Natural killer cell (primary cell): ENCODE results near the gene RNF167. TPM values are rescaled to one million over a fixed set of nuclear protein-coding genes. Genes with fewer than 3 reads are reported as not detected.

Experiments
- ATAC-seq, 3 donors: fragments of 150-1000 bp in 2 of 3; fragments of 200-7000 bp in 1 of 3; cut with Tn5 transposase; 1 replicate in 1 of 3; 2 replicates in 2 of 3; pipeline ENCODE4 v1.10.0; 2021; ENCODE audit warnings: mild to moderate bottlenecking in 2 of 3, moderate library complexity in 2 of 3
- DNase-seq, 2 donors: peaks; one replicate each; pipeline versions ENCODE4 v3.0.0 to v3.0.0-alpha.2; 2013 to 2021; ENCODE audit warnings: mixed read lengths in 1 of 2
- H3K27ac ChIP-seq: one replicate; pipeline ENCODE4 v1.5.1; 2013; ENCODE audit warnings: mild to moderate bottlenecking, low read length
- H3K27me3 ChIP-seq: one replicate; pipeline ENCODE4 v1.6.1; 2013; ENCODE audit warnings: low read length; ENCODE audit not compliant: control insufficient read depth, insufficient read depth
- H3K36me3 ChIP-seq: one replicate; pipeline ENCODE4 v1.6.1; 2013; ENCODE audit warnings: low read length; ENCODE audit not compliant: control insufficient read depth, insufficient read depth
- H3K4me1 ChIP-seq: one replicate; pipeline ENCODE4 v1.6.1; 2013; ENCODE audit warnings: low read length; ENCODE audit not compliant: control insufficient read depth, insufficient read depth
- H3K4me3 ChIP-seq: one replicate; pipeline ENCODE4 v1.5.1; 2013; ENCODE audit warnings: low read length
- H3K9me3 ChIP-seq: one replicate; pipeline ENCODE4 v1.6.1; 2013; ENCODE audit warnings: low read length; ENCODE audit not compliant: control insufficient read depth, insufficient read depth
- H3K27ac Mint-ChIP-seq, 2 donors: one replicate each; pipeline ENCODE4 v1.8.0; 2022; ENCODE audit warnings: mild to moderate bottlenecking in 2 of 2, mixed read lengths in 2 of 2, moderate library complexity in 1 of 2
- H3K27me3 Mint-ChIP-seq, 2 donors: one replicate each; pipeline ENCODE4 v1.8.0; 2022; ENCODE audit warnings: low read depth in 2 of 2, mixed read lengths in 2 of 2
- H3K36me3 Mint-ChIP-seq: one replicate; pipeline ENCODE4 v1.8.0; 2022; ENCODE audit warnings: mixed read lengths
- H3K4me1 Mint-ChIP-seq, 2 donors: one replicate each; pipeline ENCODE4 v1.8.0; 2022; ENCODE audit warnings: mixed read lengths in 2 of 2
- H3K4me3 Mint-ChIP-seq: one replicate; pipeline ENCODE4 v1.8.0; 2022; ENCODE audit warnings: mild to moderate bottlenecking, moderate library complexity, mixed read lengths
- H3K9me3 Mint-ChIP-seq, 2 donors: one replicate each; pipeline ENCODE4 v1.8.0; 2022; ENCODE audit warnings: mixed read lengths in 2 of 2
- CTCF ChIP-seq: fragments of 200-600 bp; IDR thresholded peaks from one replicate; pipeline ENCODE4 v1.8.0; 2022; ENCODE audit warnings: antibody characterized with exemption
- whole genome bisulfite sequencing: methylation state at CpG from one replicate; pipeline ENCODE4 v1.1.7; 2013; ENCODE audit warnings: missing lambda C conversion rate; ENCODE audit not compliant: insufficient coverage; 5-methylcytosine and 5-hydroxymethylcytosine counted together
- intact Hi-C: fragments of 100-400 bp; cut with micrococcal nuclease; formaldehyde crosslinking; loops from one replicate; pipeline ENCODE4 v1.14.2; 2022
- total RNA-seq, 4 donors: library from RNA; stranded (reverse); fragments of 120-200 nt in 1 of 4; gene quantifications; one replicate each; pipeline versions ENCODE4 v1.2.3 to v1.2.4, GENCODE V29; 2013 to 2022

RNF167 gene
- total RNA-seq, 3 donors from 2014 or later (not counting 1 experiment from before 2014, with no cell fraction given): 149 to 189 (median 177) TPM

DNA sequence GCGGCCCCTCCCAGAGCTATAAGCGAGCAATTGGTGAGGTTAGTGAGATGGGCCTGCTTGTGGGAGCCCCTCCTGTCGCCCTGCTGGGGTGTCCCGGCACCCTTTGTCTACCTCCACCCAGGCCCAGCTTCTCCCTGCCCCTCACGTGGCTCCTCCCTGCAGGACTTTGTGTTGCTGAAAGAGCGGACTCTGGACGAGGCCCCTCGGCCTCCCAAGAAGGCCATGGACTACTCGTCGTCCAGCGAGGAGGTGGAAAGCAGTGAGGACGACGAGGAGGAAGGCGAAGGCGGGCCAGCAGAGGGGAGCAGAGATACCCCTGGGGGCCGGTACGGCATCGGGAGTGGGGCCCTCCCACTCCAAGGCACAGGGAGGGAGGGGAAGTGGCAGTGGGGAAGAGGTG is 46.8 kb upstream of the RNF167 start:
- ATAC-seq (no peak), DNase-seq (no peak)
- Mint-ChIP-seq H3K27ac (peak overlapping the region in 1 of 2 donors; percentile 73), H3K36me3 (no peaks in the 10 kb centered on the region), H3K4me3 (no peak overlapping the region), H3K9me3 (no peaks in the 10 kb centered on the region), H3K27me3 (no peaks in the 10 kb centered on the region), H3K4me1 (peaks cover 0 to 7% of the 10 kb centered on the region in 2 donors)
- Histone ChIP-seq H3K36me3 (peaks cover 68% of the 10 kb centered on the region), H3K9me3 (no peaks in the 10 kb centered on the region), H3K27me3 (no peaks in the 10 kb centered on the region), H3K4me3 (no peak overlapping the region), H3K27ac (no peak overlapping the region), H3K4me1 (peaks cover 2% of the 10 kb centered on the region)
- no peak for TF ChIP-seq CTCF
- intact Hi-C loops: no loop called here
- WGBS: 95% methylated on average over 17 of the region's 18 CpGs

GRCh38 chr17:4893721-4894560 is 46.1 kb upstream of the RNF167 start:
- Mint-ChIP-seq H3K36me3 (no peaks in the 10 kb centered on the region), H3K4me3 (no peak overlapping the region), H3K4me1 (peaks cover 0 to 9% of the 10 kb centered on the region in 2 donors), H3K27ac (no peak overlapping the region), H3K27me3 (no peaks in the 10 kb centered on the region), H3K9me3 (no peaks in the 10 kb centered on the region)
- ATAC-seq (no peak), DNase-seq (no peak)
- Histone ChIP-seq H3K27ac (no peak overlapping the region), H3K27me3 (no peaks in the 10 kb centered on the region), H3K4me3 (no peak overlapping the region), H3K36me3 (peaks cover 66% of the 10 kb centered on the region), H3K4me1 (peaks cover 8% of the 10 kb centered on the region), H3K9me3 (no peaks in the 10 kb centered on the region)
- WGBS: 94% methylated on average over 31 of the region's 31 CpGs
- no peak for TF ChIP-seq CTCF
- intact Hi-C loops: no loop called here

- ATAC-seq (no peak), DNase-seq (no peak)
- Histone ChIP-seq H3K36me3 (peaks cover 64% of the 10 kb centered on the region), H3K27me3 (peaks cover 5% of the 10 kb centered on the region), H3K4me3 (no peak overlapping the region), H3K4me1 (peaks cover 20% of the 10 kb centered on the region), H3K27ac (no peak overlapping the region), H3K9me3 (no peaks in the 10 kb centered on the region)
- H3K27ac Mint-ChIP-seq: no peak overlapping the region
- H3K27me3 Mint-ChIP-seq: no peaks in the 10 kb centered on the region
- H3K4me1 Mint-ChIP-seq: peaks cover 9 to 14% of the 10 kb centered on the region in 2 donors
- H3K36me3 Mint-ChIP-seq: no peaks in the 10 kb centered on the region
- no peaks in the 10 kb centered on the region for H3K9me3 Mint-ChIP-seq
- TF ChIP-seq CTCF: no peak
- WGBS: 94% methylated on average over 13 of the region's 13 CpGs
- intact Hi-C loops: no loop called here
- no peak overlapping the region for H3K4me3 Mint-ChIP-seq
Measured at GRCh38 chr17:4895121-4895520, 44.9 kb upstream of the RNF167 start.
